DMS53 treated with DMSO at 0.1 percent for 48 hours (cell line): ENCODE results near the gene NUP93.
A peak's percentile ranks its signal among the peaks of the same experiment; 100 is the strongest.

Experiments used
- DNase-seq: peaks from one replicate; lab custom pipeline; 2025; ENCODE audit not compliant: unreplicated experiment; lab: John Stamatoyannopoulos, UW

NUP93 gene

DNA sequence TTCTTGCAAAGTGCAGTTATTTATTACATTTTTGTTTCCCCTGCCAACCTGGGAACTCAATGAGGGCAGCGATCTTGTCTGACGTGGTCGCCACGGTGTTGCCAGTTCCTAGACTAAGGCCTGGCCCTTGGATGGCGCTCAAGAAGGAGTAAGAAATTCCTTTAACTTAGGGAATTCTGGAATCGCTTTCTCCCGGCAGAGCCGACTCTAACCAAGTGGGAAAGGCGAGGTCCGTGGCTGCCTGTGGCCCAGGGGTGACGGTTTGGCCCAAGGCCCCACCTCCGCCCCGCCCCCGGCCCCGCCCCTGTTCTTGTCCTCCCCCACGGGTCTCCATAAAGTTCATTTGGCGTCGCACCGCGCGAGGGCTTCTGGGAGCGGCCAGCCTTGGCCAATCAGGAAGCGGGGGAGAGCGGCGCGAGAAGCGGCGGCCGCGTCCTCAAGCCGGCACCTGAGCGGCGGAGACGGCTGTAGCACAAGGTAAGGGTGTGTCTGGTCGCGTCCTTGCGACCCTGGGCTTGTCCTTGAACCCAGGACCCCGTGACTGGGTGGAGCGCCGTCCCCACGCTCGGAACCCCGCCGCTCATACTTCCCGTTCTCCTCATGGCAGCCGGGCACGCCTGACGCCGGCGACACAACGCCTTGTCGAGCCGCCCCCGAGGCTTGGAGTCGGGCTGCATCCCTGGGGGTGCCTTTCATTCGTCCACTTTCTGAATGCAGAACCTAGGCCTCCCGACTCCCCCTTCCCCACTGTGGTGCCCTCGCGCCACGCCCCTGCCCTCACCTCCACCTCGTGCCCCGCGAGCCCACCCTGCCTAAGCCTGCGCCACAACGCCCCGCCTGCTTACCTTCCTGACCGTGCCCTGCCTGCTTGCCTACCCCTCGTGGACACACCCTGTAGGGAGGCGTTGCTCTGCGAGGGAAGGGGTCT, at the start of gene NUP93:
TSS of gene NUP93 (plus strand) at position 395 of the 928 bp plus-strand sequence. CDS start 18,119 bp downstream, outside the sequence.
- DNase-seq, result peak; percentile 88

DNA sequence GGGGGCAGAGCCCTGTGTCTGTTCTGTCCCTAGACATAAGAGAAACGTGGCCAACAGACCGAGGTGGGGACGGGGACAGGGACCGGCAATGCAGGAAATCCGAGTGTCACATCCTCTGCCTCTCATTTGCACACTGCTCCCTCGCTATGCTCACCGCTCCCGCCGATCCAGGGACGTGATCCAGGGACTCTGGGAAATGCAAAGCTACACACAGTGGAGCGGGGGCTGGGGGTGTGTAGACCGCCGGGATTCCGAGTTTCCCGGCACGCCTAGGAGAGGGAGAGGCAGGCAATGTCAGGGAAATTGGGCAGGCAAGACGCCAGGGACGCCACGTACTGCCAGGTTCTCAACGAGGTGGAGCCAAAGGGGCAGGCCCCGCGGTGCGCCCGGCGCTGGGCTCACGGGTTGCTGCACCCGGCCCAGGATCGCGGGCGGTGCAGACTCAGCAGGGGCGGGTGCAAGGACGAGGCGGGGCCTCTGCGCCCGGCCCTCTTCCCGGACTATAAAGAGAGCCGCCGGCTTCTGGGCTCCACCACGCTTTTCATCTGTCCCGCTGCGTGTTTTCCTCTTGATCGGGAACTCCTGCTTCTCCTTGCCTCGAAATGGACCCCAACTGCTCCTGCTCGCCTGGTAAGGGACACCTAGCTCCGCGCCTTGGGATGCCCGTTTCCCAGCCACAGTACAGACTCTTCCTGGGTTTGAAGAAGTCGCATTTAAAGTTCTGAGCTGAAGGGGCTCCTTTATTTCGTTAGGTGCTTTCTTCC, 47.8 kb upstream of the NUP93 start, which contains the start of gene MT1X:
TSS of gene MT1X (plus strand) at position 532 of the 764 bp plus-strand sequence. CDS start at position 603, 71 bp downstream.
- DNase-seq, result peak; percentile 89

DNA sequence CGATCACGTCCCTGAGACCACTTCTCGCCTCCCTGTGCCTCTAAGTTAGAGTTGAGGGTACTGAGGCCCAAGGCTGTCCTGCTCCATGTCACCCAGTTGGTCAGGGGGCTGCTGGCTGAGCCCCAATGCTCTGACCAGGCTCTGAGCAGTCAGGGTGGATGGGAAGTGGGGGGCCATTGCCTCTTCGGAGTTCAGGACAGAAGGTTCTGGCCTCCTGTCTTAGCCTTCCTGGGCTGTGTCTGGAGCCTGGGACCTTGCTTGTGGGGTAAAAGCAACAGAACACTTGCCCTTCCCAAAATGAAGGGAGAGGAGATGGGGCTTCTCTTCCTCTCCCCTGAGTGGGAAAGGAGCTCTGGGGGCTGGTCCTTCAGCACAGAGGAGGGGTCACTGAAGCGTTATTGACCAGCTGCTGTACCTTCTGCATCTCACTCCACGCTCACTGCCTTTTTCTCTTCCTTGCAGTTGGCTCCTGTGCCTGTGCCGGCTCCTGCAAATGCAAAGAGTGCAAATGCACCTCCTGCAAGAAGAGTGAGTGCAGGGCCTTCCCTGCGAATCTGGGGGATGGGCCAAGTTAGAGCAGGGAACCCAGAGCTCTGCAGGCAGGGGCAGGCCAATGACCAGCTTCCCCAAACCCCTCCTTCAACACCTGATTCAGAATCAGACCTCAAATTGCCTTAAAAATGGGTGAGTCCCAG, 47.1 kb upstream of the NUP93 start:
- no peak for DNase-seq

DNA sequence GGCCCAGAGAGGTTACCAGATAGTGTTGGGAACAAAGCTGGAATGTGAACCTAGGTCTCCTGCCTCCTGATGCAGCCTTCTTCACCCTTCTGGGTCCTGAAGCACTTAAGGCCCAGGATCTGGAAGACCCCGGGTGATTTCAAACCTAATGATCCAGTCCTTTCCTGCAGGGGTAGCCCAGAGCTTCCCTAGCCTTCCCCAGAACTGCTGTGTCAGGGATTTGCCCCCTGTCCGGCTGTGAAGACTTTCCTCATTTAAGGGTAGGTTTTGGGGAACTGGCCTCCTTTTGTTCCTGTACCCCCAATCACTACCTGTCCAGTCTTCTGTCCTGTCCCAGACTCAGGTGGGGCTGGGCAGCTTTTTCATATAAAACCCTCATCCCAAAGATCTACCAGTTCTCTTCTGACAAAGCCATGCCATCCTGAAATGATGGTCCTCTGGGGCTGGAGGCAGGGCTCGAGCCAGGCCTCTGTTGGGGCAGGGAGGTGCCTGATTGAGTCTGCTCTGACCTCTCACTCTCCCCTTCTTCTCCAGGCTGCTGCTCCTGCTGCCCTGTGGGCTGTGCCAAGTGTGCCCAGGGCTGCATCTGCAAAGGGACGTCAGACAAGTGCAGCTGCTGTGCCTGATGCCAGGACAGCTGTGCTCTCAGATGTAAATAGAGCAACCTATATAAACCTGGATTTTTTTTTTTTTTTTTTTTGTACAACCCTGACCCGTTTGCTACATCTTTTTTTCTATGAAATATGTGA, 46.3 kb upstream of the NUP93 start:
- no peak for DNase-seq

DNA sequence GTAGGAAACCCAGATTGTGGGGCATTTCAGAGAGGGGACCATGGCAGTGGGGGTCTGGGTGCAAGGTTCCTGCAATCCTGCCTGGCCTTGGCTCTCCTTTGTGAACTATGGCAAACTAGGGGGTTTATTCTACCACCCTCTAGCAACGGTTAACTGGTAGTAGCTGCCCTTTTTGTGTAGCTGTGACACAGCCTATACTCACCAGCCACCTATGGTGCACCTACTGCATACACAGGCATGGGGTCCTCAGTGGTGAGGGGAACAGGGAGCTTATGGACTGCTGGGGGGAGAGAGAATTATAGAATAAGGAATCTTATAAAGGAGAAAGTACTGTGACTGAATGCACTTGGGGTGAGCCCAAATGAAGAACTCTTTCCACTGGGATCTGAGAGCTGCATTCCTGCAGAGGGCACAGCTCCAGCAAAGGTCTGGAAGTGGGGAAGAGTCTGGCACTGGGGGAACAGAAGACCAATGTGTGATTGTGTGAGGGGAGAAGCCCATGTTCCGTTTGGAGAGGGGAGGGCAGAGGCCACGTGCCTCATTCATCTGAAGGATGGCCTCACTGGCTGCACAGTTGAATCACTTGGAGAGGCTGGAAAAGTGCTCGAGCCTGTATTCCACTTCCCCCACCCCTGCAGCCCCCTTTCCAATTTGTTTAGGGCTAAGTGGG, 45.5 kb upstream of the NUP93 start:
- no peak for DNase-seq

DNA sequence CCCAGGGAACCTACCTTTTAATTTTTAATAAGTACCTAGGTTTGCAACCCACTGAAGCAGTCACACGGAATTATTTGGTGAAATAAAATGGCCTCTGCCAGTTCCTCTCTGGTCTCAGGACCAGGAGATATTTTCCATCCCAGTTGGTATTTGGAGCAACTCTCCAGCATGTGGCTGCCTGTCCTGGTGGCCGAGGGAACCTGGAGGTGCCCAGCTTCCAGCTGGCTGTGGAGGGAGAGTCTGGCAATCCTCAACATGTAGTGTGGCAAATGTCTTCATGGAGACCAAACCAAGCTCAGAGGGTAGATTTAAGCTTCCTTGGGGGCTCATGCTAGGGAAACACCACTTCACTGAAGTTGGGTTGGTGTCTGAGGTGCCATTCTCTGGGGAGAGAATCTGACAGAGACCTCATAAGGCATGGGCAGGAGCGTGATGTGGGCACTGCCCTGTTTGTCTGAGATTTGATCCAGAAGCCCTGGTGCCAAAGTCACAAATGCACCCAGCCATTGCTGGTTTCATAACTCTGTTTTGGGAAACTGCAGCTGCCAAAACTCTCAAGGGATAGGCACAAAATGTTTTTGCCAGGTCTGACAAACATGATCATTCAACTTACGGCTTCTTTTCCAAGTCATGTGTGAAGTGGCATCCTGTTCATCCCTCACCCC, 44.9 kb upstream of the NUP93 start:
- no peak for DNase-seq

DNA sequence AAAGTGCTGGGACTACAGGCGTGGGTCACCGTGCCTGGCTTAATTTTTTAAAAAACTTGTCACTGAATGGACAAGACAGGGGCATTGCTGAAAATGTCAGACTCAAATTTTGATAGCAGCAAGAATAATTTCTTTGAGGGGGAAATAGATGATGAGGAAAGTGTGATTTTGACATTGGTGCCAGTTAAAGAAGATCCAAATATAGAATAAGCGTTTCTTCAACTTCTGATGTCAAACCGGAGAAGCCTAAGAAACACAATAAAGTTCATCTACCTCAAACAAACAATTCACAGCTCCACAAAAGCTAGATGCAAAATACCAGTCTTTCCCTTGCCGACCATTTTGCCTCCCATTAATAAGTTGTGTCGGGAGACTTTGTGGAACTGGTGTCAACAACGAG, 43.2 kb upstream of the NUP93 start:
- no peak for DNase-seq

DNA sequence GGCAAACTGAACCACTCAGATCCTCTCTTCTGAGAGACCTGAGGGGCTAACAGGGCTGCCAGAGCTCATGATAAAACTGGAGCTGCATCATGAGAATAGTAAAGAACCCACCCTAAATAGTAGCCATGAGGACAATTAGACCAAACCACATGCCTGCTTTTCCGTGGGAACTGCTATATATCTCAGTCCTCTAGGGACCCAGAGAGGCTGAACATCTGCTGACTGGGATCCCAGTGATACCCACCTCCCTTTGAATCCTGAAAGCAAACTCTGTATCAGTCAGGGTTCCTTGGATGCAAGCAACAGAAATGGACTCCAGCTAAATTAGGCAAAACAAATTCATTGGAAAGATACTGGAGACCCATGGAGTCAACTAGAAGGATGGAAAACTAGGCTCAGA, 41.2 kb upstream of the NUP93 start:
- DNase-seq, result no peak

DNA sequence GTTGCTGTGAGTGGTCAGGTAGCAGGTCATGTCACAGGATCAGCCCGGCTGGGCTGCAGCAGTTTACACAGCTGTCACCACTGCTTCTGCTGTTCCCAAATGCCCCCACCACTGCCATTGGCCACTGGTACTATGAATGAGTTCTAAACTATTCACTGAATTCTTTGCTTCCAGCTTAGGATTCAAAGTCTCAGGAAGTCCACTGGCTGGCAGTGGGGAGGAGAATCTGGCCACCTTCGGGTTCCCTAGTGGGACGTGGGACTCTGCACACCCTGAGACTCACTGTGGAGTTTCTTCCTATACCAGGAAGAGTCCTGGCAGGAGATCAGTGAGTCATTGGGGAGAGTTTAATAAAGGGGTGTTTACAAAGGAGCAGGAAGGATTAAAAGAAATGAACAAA, 40.8 kb upstream of the NUP93 start:
- DNase-seq, result peak; percentile 45

DNA sequence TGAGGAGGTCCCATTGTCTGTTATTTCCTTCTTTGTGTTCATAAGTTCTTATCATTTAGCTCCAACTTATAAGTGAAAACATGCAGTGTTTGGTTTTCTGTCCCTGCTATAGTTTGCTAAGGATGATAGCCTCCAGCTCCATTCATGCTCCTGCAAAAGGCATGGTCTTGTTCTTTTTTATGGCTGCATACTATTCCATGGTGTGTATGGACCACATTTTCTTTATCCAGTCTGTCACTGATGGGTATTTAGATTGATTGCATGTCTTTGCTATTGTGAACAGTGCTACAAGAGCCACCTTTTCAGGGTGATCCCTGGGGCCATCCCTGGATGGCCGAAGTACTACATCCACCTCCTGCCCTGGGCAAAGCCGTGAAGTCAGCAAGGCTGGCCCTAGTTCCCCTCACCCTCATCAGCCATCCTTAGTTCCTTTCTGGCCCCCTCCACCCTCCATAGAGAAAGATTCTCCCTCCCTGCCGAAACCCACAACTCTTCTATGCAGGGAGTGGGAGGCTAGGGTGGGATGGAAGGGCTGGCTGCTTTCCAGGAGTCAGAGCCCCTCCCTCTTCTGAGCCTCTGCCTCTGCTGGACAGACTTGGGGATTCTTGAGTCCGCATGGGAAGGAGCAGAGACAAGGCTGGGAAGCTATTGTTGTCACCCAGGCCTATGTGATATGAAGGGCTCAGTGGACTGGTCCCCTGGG, 39.4 kb upstream of the NUP93 start:
- no peak for DNase-seq

DNA sequence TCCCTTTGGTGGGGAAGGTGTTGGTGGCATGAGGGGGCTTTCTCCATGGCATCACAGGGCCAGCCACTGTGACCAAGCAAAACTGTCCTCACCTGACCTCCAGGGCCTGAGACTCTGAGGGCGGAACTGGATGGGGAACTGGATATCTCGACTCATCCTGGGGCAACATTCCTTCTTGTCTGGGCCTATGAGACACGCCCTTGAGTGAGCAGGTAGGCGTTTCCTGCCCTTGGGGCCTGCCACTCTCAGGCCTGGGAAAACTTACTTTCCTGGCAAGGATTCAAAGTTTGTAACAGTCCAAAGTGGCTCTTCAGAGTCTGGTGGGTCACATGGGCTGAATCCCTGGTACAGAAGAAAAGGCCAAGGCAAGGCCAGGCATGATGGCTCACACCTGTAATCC, 38.0 kb upstream of the NUP93 start:
- DNase-seq, result no peak

DNA sequence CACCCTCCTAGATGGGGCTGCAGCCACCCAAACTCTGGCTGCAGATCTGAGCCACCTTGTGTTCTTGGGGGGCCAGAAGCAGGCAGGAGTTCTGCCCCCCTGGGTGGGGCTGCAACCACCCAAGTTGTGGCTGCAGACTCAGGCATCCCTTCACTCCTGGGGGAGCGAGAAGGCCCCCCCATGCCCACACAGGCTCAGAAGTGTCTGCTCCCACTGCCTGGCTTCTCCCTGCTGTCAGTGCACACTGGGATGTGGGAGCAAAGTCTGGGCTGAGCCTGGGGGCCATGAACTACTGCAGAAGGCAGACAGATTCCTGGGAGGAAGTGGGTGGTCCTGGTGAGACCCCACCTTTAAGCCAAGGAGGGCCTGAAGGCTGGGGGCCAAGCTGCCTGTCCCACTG, 34.7 kb upstream of the NUP93 start:
- no peak for DNase-seq

DNA sequence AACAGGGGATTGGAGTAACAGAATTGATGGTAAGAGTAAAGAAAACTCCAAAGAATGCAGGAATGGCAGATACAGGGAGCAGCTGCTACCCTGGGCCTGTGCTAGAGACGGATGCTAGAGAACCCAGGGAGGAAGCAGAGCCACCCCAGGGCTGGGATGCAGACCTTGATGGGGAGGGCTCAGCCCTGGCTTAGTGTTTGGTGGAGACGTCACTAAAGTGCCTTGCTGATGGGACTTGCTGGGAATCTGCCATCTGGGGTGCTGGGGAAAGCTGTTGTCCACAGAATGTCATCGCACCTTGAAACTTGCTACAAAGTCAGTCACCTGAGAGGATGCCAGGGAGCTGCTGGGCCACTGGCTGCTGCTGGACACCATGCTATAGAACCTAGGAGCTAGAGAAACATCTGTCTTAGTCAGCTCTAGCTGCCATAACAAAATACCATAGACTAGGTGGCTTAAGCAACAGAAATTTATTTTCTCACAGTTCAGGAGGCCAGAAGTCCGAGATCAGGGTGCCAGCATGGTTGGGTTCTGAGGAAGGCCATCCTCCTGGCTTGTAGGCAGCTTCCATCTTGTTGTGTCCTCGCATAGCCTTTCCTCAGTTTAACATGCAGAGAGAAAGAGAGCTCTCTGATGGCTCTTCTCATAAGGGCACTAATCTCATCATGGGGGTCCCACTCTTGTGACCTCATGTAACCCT, 32.3 kb upstream of the NUP93 start:
- DNase-seq, result no peak

DNA sequence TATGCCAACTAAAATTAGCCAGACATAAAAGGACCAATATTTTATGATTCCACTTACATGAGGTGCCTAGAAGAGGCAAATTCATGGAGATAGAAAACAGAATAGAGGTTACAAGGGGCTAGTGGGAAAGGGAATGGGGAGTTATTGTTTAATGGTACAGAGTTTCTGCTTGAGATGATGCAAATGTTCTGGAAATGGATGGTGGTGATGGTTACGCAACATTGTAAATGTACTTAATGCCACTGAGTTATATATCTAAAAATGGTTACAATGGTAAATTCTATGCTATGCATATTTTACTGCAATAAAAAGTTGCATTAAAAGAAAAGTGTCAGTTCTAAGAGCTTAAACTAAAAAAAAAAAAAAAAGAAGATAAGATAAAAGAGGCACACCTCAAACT, 29.7 kb upstream of the NUP93 start:
- no peak for DNase-seq

DNA sequence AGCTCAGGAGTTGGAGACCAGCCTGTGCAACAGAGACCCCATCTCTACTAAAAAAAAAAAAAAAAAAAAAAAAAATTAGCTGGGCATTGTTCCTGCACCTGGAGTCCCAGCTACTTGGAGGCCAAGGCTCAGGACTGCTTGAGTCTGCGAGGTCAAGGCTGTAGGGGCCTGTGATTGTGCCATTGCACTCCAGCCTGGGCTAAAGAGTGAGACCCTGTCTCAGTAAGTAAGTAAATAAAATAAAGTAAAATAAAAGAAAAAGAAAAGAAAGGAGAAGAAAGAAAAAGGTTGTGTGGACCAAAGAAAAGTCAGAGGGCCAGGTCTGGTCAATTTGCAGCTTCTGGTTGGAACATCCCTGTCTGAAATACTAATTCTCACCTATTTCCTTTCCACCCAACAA, 29.3 kb upstream of the NUP93 start:
- DNase-seq, result no peak

DNA sequence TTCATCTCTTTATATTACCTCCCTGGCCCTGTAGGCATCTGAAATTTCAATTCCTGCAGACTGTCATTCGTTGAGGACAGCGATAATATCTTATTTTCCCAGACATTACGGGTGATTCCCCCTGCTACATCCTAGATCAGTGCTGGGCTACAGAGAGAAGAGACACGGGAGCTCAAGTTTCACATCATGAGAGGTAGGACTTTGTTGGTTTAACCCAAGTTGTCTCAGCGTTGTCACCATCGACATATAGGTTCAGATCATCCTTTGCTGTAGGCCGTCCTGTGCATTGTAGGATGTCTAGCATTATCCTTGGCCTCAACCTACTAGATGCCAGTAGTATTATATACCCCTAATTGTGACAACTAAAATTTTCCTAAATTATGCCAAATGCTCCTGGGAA, 28.4 kb upstream of the NUP93 start:
- no peak for DNase-seq

DNA sequence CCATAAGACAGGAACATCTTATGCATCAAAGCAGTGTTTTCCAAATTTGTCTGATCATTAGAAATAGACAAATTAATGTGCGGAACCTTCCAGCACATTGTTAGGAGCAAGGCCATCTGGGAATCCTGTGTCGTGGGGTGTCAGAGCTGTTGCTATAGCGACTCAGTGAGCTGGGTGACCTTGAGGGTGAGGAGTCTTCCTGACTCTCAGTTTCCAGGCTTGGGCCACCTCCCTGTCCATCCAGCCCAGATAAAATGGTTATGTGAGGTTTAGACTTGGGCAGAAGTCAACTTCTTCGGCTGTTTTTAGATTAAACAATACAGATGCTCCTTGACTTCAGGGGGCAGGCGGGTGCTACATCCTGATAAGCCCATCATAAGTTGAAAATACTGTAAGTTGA, 27.1 kb upstream of the NUP93 start:
- DNase-seq, result no peak
